ENCODE data around the gene TUBG2.

GRCh38 chr17:42617956-42618431 is 41.1 kb upstream of the TUBG2 start:
- TF ChIP-seq CTCF (IDR thresholded peaks at IDR 0.05) (no peak), POLR2A (IDR thresholded peaks at IDR 0.05) (no peak)

All from adrenal gland (tissue), 5 donors.